Measurements from ENCODE around the gene ASS1.

ASS1 gene

GRCh38 chr9:130417602-130418001 lies 27.2 kb upstream of the ASS1 start:
- no peak for FAIRE-seq
- no peak for TF ChIP-seq POLR2AphosphoS5 (IDR thresholded peaks at IDR 0.05; ENCODE audit: low read depth, low read length)
- no peak for TF ChIP-seq PAX5 (IDR thresholded peaks at IDR 0.05; ENCODE audit: insufficient read depth, low read length, severe bottlenecking)
- no peak for TF ChIP-seq POU2F2 (IDR thresholded peaks at IDR 0.05; ENCODE audit: low read depth, low read length)
- no peak for TF ChIP-seq POLR2A (IDR thresholded peaks at IDR 0.05; ENCODE audit: low read depth, low read length)
- DNase-seq (ENCODE audit: insufficient read length, low spot score) = no peak

GRCh38 chr9:130418776-130419175 lies 26.0 kb upstream of the ASS1 start:
- DNase-seq (ENCODE audit: insufficient read length, low spot score) (no peak), FAIRE-seq (no peak)
- TF ChIP-seq POLR2A (IDR thresholded peaks at IDR 0.05; ENCODE audit: low read depth, low read length) (no peak), SPI1 (IDR thresholded peaks at IDR 0.05; ENCODE audit: low read depth, low read length) (no peak), POLR2AphosphoS5 (IDR thresholded peaks at IDR 0.05; ENCODE audit: low read depth, low read length) (no peak), POU2F2 (IDR thresholded peaks at IDR 0.05; ENCODE audit: low read depth, low read length) (no peak), TAF1 (IDR thresholded peaks at IDR 0.05; ENCODE audit: low read depth, low read length) (no peak), PAX5 (IDR thresholded peaks at IDR 0.05; ENCODE audit: insufficient read depth, low read length, severe bottlenecking) (no peak)

- DNase-seq (ENCODE audit: insufficient read length, low spot score) = no peak
- TF ChIP-seq PAX5 (IDR thresholded peaks at IDR 0.05; ENCODE audit: insufficient read depth, low read length, severe bottlenecking) (no peak), POU2F2 (IDR thresholded peaks at IDR 0.05; ENCODE audit: low read depth, low read length) (no peak), POLR2AphosphoS5 (IDR thresholded peaks at IDR 0.05; ENCODE audit: low read depth, low read length) (no peak), POLR2A (IDR thresholded peaks at IDR 0.05; ENCODE audit: low read depth, low read length) (no peak), TAF1 (IDR thresholded peaks at IDR 0.05; ENCODE audit: low read depth, low read length) (no peak), SPI1 (IDR thresholded peaks at IDR 0.05; ENCODE audit: low read depth, low read length) (no peak)
- FAIRE-seq = no peak
Observed at GRCh38 chr9:130419521-130420035, 25.2 kb upstream of the ASS1 start.

- FAIRE-seq (no peak), DNase-seq (ENCODE audit: insufficient read length, low spot score) (no peak)
- TF ChIP-seq POU2F2 (IDR thresholded peaks at IDR 0.05; ENCODE audit: low read depth, low read length) (no peak), POLR2A (IDR thresholded peaks at IDR 0.05; ENCODE audit: low read depth, low read length) (no peak), PAX5 (IDR thresholded peaks at IDR 0.05; ENCODE audit: insufficient read depth, low read length, severe bottlenecking) (no peak), SPI1 (IDR thresholded peaks at IDR 0.05; ENCODE audit: low read depth, low read length) (no peak), POLR2AphosphoS5 (IDR thresholded peaks at IDR 0.05; ENCODE audit: low read depth, low read length) (no peak), TAF1 (IDR thresholded peaks at IDR 0.05; ENCODE audit: low read depth, low read length) (no peak)
Observed at GRCh38 chr9:130421154-130421801, 23.5 kb upstream of the ASS1 start.

GRCh38 chr9:130421802-130422276 lies 22.9 kb upstream of the ASS1 start:
- DNase-seq (ENCODE audit: insufficient read length, low spot score) (no peak), FAIRE-seq (no peak)

GRCh38 chr9:130422546-130422945 lies 22.2 kb upstream of the ASS1 start:
- no peak for DNase-seq (ENCODE audit: insufficient read length, low spot score)
- no peak for TF ChIP-seq POU2F2 (IDR thresholded peaks at IDR 0.05; ENCODE audit: low read depth, low read length)
- no peak for TF ChIP-seq POLR2AphosphoS5 (IDR thresholded peaks at IDR 0.05; ENCODE audit: low read depth, low read length)
- FAIRE-seq = no peak

More at GRCh38 chr9:130421802-130422276, 22.9 kb upstream of the ASS1 start:
- TF ChIP-seq SPI1 (IDR thresholded peaks at IDR 0.05; ENCODE audit: low read depth, low read length) = no peak
- no peak for TF ChIP-seq POLR2AphosphoS5 (IDR thresholded peaks at IDR 0.05; ENCODE audit: low read depth, low read length)
- TF ChIP-seq TAF1 (IDR thresholded peaks at IDR 0.05; ENCODE audit: low read depth, low read length) = no peak
- no peak for TF ChIP-seq PAX5 (IDR thresholded peaks at IDR 0.05; ENCODE audit: insufficient read depth, low read length, severe bottlenecking)
- no peak for TF ChIP-seq POU2F2 (IDR thresholded peaks at IDR 0.05; ENCODE audit: low read depth, low read length)
- TF ChIP-seq POLR2A (IDR thresholded peaks at IDR 0.05; ENCODE audit: low read depth, low read length) = no peak

- TF ChIP-seq POU2F2 (IDR thresholded peaks at IDR 0.05; ENCODE audit: low read depth, low read length) = no peak
- no peak for TF ChIP-seq PAX5 (IDR thresholded peaks at IDR 0.05; ENCODE audit: insufficient read depth, low read length, severe bottlenecking)
- TF ChIP-seq POLR2A (IDR thresholded peaks at IDR 0.05; ENCODE audit: low read depth, low read length) = no peak
- no peak for TF ChIP-seq SPI1 (IDR thresholded peaks at IDR 0.05; ENCODE audit: low read depth, low read length)
- no peak for TF ChIP-seq TAF1 (IDR thresholded peaks at IDR 0.05; ENCODE audit: low read depth, low read length)
- TF ChIP-seq POLR2AphosphoS5 (IDR thresholded peaks at IDR 0.05; ENCODE audit: low read depth, low read length) = no peak
- DNase-seq (ENCODE audit: insufficient read length, low spot score) (no peak), FAIRE-seq (no peak)
Observed at GRCh38 chr9:130423272-130423671, 21.5 kb upstream of the ASS1 start.

- FAIRE-seq (no peak), DNase-seq (ENCODE audit: insufficient read length, low spot score) (no peak)
- no peak for TF ChIP-seq SPI1 (IDR thresholded peaks at IDR 0.05; ENCODE audit: low read depth, low read length)
- no peak for TF ChIP-seq PAX5 (IDR thresholded peaks at IDR 0.05; ENCODE audit: insufficient read depth, low read length, severe bottlenecking)
- TF ChIP-seq TAF1 (IDR thresholded peaks at IDR 0.05; ENCODE audit: low read depth, low read length) = no peak
- TF ChIP-seq POU2F2 (IDR thresholded peaks at IDR 0.05; ENCODE audit: low read depth, low read length) = no peak
- no peak for TF ChIP-seq POLR2AphosphoS5 (IDR thresholded peaks at IDR 0.05; ENCODE audit: low read depth, low read length)
- no peak for TF ChIP-seq POLR2A (IDR thresholded peaks at IDR 0.05; ENCODE audit: low read depth, low read length)
Observed at GRCh38 chr9:130424595-130425454, 19.9 kb upstream of the ASS1 start.

GRCh38 chr9:130425741-130426466 lies 18.9 kb upstream of the ASS1 start:
- DNase-seq (ENCODE audit: insufficient read length, low spot score) (no peak), FAIRE-seq (no peak)
- TF ChIP-seq POLR2AphosphoS5 (IDR thresholded peaks at IDR 0.05; ENCODE audit: low read depth, low read length) = no peak
- TF ChIP-seq SPI1 (IDR thresholded peaks at IDR 0.05; ENCODE audit: low read depth, low read length) = no peak
- TF ChIP-seq TAF1 (IDR thresholded peaks at IDR 0.05; ENCODE audit: low read depth, low read length) = no peak
- TF ChIP-seq POLR2A (IDR thresholded peaks at IDR 0.05; ENCODE audit: low read depth, low read length) = no peak
- TF ChIP-seq PAX5 (IDR thresholded peaks at IDR 0.05; ENCODE audit: insufficient read depth, low read length, severe bottlenecking) = no peak
- no peak for TF ChIP-seq POU2F2 (IDR thresholded peaks at IDR 0.05; ENCODE audit: low read depth, low read length)
